Muscle of leg (tissue), 11 donors: Measurements from ENCODE around the gene CDCA7L. TPM values are rescaled to one million over a fixed set of nuclear protein-coding genes. Genes with fewer than 3 reads are reported as not detected.
A peak's percentile ranks its signal among the peaks of the same experiment; 100 is the strongest.
"Not testable (repeated sequence)": the region's sequence is repeated elsewhere in the genome, so short reads cannot be mapped to it uniquely, and the experiment has no call there.

Experiments
- DNase-seq: peaks from one replicate; pipeline ENCODE4 v3.0.0; 2013
- H3K27ac ChIP-seq: one replicate; pipeline ENCODE4 v1.5.1; 2013; ENCODE audit warnings: mild to moderate bottlenecking, low read length, control low read depth
- H3K27me3 ChIP-seq: one replicate; pipeline ENCODE4 v1.6.1; 2013; ENCODE audit warnings: low read length; ENCODE audit not compliant: control insufficient read depth, insufficient read depth
- H3K36me3 ChIP-seq: one replicate; pipeline ENCODE4 v1.6.1; 2013; ENCODE audit warnings: low read length; ENCODE audit not compliant: control insufficient read depth, insufficient read depth
- H3K4me1 ChIP-seq: one replicate; pipeline ENCODE4 v1.6.1; 2013; ENCODE audit warnings: low read length; ENCODE audit not compliant: control insufficient read depth, insufficient read depth
- H3K4me3 ChIP-seq: one replicate; pipeline ENCODE4 v1.5.1; 2013; ENCODE audit warnings: low read length, control low read depth
- H3K9me3 ChIP-seq: replicated peaks from 2 replicates; pipeline ENCODE4 v1.6.1; 2013; ENCODE audit warnings: low read depth, low read length; ENCODE audit not compliant: control insufficient read depth
- WGBS: methylation state at CpG from one replicate; pipeline ENCODE4 v1.1.5; 2013; ENCODE audit warnings: missing lambda C conversion rate; ENCODE audit not compliant: insufficient coverage; 5-methylcytosine and 5-hydroxymethylcytosine counted together
- polyA plus RNA-seq, 8 donors: library from polyadenylated mRNA; unstranded; fragments of 120-200 nt; gene quantifications; one replicate each; pipeline versions ENCODE4 v1.2.1 to v1.2.3, GENCODE V29; 2013; ENCODE audit warnings: inconsistent platforms in 1 of 8, low replicate concordance in 1 of 8; ENCODE audit not compliant: insufficient read length in 8 of 8, insufficient read depth in 1 of 8
- total RNA-seq: library from RNA; stranded (reverse); fragments of 120-200 nt; gene quantifications from one replicate; pipeline ENCODE4 v1.2.4, GENCODE V29; 2013

CDCA7L gene
- total and polyA plus RNA-seq, 9 donors = 15.4 to 27.9 (median 22.9) TPM

GRCh38 chr7:21946222-21946709, 567 bp upstream of the CDCA7L start:
- Histone ChIP-seq H3K27ac (peak overlapping the region; percentile 71), H3K4me1 (peaks cover 10% of the 10 kb centered on the region), H3K36me3 (no peaks in the 10 kb centered on the region), H3K9me3 (no peaks in the 10 kb centered on the region), H3K27me3 (no peaks in the 10 kb centered on the region), H3K4me3 (peak overlapping the region; percentile 88)
- 21% methylated on average over 5 of the region's 8 CpGs for WGBS
- no peak for DNase-seq

DNA sequence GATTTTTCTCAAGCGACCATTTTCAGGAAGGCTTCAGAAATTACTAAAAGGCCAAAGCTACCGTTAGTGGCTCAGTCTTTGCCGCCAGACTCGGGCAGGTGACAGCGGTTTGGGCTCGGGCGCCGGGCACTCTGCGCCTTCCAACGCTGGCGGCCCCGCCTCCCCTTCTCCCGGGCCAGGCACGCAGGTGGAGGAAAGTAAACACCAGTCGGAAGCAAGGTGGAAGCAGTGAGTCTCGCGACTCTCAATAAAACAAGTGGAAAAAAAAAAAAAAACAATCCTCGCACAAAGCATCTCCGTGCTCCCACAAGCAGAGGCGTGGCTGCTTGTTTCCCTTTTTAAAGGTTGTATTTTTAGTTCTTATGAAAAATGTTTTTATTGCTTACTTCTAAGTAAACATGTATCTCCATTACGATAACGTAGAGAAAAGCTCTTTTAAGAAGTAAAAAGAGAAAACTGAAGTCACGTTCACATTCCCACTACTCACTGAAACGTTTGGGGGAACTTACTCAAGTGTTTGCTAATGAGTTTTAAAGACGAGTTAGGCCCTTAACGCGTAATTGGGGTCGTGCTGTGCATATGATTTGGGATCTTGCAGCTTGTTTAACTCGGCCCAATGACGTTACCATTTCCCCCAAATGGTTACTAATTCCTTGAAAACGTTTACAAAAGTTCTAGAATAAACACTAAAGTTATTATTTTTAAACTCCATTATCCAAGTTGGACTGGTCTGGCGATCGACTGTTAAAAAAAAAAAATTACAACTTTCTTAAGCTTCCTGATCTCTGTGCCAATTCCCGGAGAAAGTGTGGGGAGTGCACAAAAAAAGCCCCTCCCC, 864 bp downstream of the CDCA7L start:
- Histone ChIP-seq H3K36me3 (no peaks in the 10 kb centered on the region), H3K4me1 (peaks cover 10% of the 10 kb centered on the region), H3K27ac (no peak overlapping the region), H3K27me3 (no peaks in the 10 kb centered on the region), H3K4me3 (peak overlapping the region; percentile 88), H3K9me3 (no peaks in the 10 kb centered on the region)
- peak; percentile 80 for DNase-seq
- WGBS = 3% methylated on average over 10 of the region's 34 CpGs

DNA sequence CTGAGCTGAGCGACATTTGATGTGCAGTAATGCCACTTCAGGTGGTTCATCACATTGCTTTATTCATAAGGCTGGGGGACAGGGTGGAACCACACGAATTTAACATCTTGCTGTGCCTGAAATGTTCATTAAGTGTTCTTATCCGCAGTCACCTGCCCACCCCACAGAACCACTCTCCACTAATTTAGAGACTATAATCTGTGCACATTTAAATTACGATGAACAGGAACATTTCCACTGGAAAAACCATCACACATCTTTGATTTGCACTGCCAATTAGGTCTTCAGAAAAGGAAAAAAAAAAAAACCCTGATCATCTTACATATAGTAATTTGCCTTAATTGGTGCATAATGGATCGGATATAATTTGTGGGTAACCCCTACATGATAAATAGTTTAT, 2.3 kb downstream of the CDCA7L start:
- DNase-seq = no peak
- WGBS = 100% methylated on average over 1 of the region's 5 CpGs
- Histone ChIP-seq H3K4me1 (peaks cover 10% of the 10 kb centered on the region), H3K27me3 (no peaks in the 10 kb centered on the region), H3K4me3 (no peak overlapping the region), H3K27ac (no peak overlapping the region), H3K36me3 (no peaks in the 10 kb centered on the region), H3K9me3 (no peaks in the 10 kb centered on the region)

GRCh38 chr7:21942955-21943354, 2.7 kb downstream of the CDCA7L start:
- Histone ChIP-seq H3K4me3 (no peak overlapping the region), H3K27me3 (no peaks in the 10 kb centered on the region), H3K9me3 (no peaks in the 10 kb centered on the region), H3K27ac (no peak overlapping the region), H3K4me1 (peaks cover 10% of the 10 kb centered on the region), H3K36me3 (no peaks in the 10 kb centered on the region)
- 78% methylated on average over 4 of the region's 6 CpGs for WGBS
- DNase-seq = no peak

DNA sequence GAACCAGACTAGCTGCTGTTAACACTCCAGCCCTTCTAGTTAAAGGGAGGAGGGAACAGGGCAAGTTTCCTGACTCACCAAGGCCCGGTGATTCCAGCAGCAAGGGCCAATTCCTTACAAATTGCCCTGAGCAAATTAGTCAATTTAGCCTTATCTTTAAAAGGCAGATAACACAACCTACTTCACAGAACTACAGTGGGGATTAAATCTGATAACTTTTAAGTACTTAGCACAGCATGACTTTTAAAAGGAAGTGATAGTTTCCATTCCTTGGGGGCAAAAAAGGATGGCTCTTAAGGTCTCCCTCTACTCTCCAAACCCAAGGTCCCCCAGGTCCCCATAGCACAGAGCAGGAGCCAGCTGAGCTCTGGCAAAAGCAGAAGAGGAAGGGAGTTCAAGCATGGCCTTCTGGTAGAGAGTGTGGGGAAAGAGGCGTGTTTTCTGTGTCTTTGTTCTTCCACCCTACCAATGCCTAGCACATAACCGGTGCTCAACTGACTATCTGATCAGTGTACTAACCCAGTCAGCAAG, 4.0 kb downstream of the CDCA7L start:
- no peaks in the 10 kb centered on the region for H3K27me3 ChIP-seq
- DNase-seq = no peak
- H3K9me3 ChIP-seq = peaks cover 8% of the 10 kb centered on the region
- 60% methylated on average over 1 of the region's 3 CpGs for WGBS
- peaks cover 10% of the 10 kb centered on the region for H3K4me1 ChIP-seq
- no peaks in the 10 kb centered on the region for H3K36me3 ChIP-seq
- H3K4me3 ChIP-seq = no peak overlapping the region
- no peak overlapping the region for H3K27ac ChIP-seq

DNA sequence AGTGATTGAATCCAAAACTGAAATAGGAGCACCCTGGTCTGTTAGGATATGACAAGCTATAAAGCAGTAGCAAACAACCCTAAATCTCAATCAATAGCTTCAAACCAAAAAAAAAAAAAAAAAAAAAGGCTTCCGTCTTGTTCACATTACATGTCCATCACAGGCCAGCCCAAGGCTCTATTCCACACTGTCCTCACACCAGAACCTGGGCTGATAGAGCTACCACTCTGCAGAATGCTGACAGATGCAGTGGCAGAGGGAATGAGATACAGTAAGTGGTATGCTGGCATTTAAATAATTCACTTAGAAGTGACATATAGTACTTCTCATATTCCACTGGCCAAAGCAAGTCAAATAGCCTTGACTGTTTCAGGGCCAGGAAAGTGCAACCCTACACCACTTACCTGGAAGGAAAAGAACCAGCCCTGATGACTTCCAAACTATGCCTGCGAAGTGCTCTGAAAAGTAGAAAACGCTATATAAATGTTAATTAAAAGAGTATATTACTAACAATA, 5.8 kb downstream of the CDCA7L start:
- no peaks in the 10 kb centered on the region for H3K36me3 ChIP-seq

DNA sequence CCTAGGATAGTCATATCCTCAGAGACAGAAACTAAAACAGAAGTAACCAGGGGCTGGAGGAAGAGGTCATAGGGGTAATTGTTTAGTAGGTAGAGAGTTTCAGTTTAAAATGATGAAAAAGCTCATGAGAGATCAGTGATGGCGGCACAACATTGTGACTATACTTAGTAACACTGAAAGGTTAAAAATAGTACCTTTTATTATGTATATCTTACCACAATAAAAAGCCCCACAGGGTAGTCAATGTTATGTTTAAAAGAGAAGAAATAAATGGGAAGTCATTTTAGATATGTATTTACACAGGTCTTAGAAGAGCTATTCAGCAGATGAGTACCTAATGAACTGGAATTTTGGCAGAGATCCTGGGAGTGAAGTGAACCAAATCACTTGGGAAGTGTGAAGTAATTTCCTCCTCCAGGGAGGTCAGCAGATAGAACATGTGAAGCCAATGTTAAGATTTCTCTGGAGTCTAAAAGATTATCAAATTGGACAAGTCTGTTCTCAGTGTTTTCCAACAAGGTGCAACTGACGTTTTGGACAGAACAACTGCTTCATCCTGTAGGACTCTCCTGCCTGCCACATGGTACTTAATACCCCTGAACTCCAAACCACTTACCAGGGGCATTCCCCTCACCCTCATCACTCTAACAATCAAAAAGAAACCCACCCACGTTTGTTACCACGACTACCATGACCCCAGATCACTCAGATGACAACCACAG, 6.4 kb downstream of the CDCA7L start:
- DNase-seq = no peak
- Histone ChIP-seq H3K9me3 (peaks cover 10% of the 10 kb centered on the region), H3K4me1 (no peaks in the 10 kb centered on the region), H3K36me3 (no peaks in the 10 kb centered on the region), H3K27me3 (no peaks in the 10 kb centered on the region), H3K27ac (no peak overlapping the region), H3K4me3 (no peak overlapping the region)
- 50% methylated on average over 1 of the region's 4 CpGs for WGBS

More for the DNA sequence above, 5.8 kb downstream of the CDCA7L start:
- H3K9me3 ChIP-seq = peaks cover 10% of the 10 kb centered on the region
- DNase-seq = no peak
- peaks cover 4% of the 10 kb centered on the region for H3K4me1 ChIP-seq
- no peak overlapping the region for H3K4me3 ChIP-seq
- WGBS = no CpG with 5 or more reads among the region's 3 CpGs
- H3K27ac ChIP-seq = no peak overlapping the region
- H3K27me3 ChIP-seq = no peaks in the 10 kb centered on the region

GRCh38 chr7:21938463-21938862, 7.2 kb downstream of the CDCA7L start:
- Histone ChIP-seq H3K4me1 (no peaks in the 10 kb centered on the region), H3K9me3 (peaks cover 10% of the 10 kb centered on the region), H3K27ac (no peak overlapping the region), H3K4me3 (no peak overlapping the region), H3K27me3 (no peaks in the 10 kb centered on the region), H3K36me3 (no peaks in the 10 kb centered on the region)
- no CpG with 5 or more reads among the region's 2 CpGs for WGBS
- DNase-seq = no peak

GRCh38 chr7:21934808-21935207, 10.9 kb downstream of the CDCA7L start:
- Histone ChIP-seq H3K36me3 (no peaks in the 10 kb centered on the region), H3K27me3 (no peaks in the 10 kb centered on the region), H3K4me3 (no peak overlapping the region), H3K27ac (no peak overlapping the region), H3K9me3 (peaks cover 10% of the 10 kb centered on the region), H3K4me1 (no peaks in the 10 kb centered on the region)
- DNase-seq = no peak

GRCh38 chr7:21933293-21933692, 12.4 kb downstream of the CDCA7L start:
- not testable (repeated sequence) for H3K27me3 ChIP-seq, DNase-seq, H3K4me1 ChIP-seq, H3K27ac ChIP-seq, H3K36me3 ChIP-seq, H3K4me3 ChIP-seq
- no CpG with 5 or more reads among the region's 3 CpGs for WGBS
- H3K9me3 ChIP-seq = peaks cover 10% of the 10 kb centered on the region
